Uterus (tissue), 4 donors: ENCODE results near the gene FHL3. TPM values are rescaled to one million over a fixed set of nuclear protein-coding genes. Genes with fewer than 3 reads are reported as not detected.

Experiments
- DNase-seq, 2 donors: peaks; one replicate each; pipeline ENCODE4 v3.0.0-alpha.2; 2019 to 2020
- H3K27ac ChIP-seq, 2 donors: fragments of 200-600 bp; sonication (generic); 1 replicate in 1 of 2; 2 replicates in 1 of 2; pipeline ENCODE4 v1.5.1; 2016 to 2018
- H3K27me3 ChIP-seq, 2 donors: fragments of 200-600 bp; sonication (generic); one replicate each; pipeline ENCODE4 v1.5.1; 2018 to 2019; ENCODE audit warnings: control low read depth in 1 of 2
- H3K36me3 ChIP-seq, 2 donors: fragments of 200-600 bp; sonication (generic); one replicate each; pipeline ENCODE4 v1.5.1; 2019; ENCODE audit warnings: control low read depth in 1 of 2
- H3K4me1 ChIP-seq, 2 donors: fragments of 200-600 bp; sonication (generic); one replicate each; pipeline ENCODE4 v1.5.1; 2018 to 2019; ENCODE audit warnings: control low read depth in 1 of 2
- H3K4me3 ChIP-seq, 2 donors: fragments of 200-600 bp; sonication (generic); 1 replicate in 1 of 2; 2 replicates in 1 of 2; pipeline ENCODE4 v1.5.1; 2018 to 2019; ENCODE audit warnings: mild to moderate bottlenecking in 1 of 2
- H3K9me3 ChIP-seq, 2 donors: fragments of 200-600 bp; sonication (generic); one replicate each; pipeline ENCODE4 v1.5.1; 2019; ENCODE audit warnings: control low read depth in 1 of 2
- POLR2A ChIP-seq, 2 donors: fragments of 450-650 bp; IDR thresholded peaks; one replicate each; pipeline ENCODE4 v1.6.1; 2016; ENCODE audit warnings: antibody characterized with exemption in 2 of 2, mild to moderate bottlenecking in 1 of 2, moderate library complexity in 1 of 2
- intact Hi-C: fragments of 100-400 bp; cut with DNase I; formaldehyde crosslinking; loops from one replicate; pipeline ENCODE4 v1.15.1; 2023; ENCODE audit warnings: low total_unique reads
- total RNA-seq, 4 donors: library from RNA; depleted of rRNA in 3 of 4; stranded (reverse); fragments of >200 nt in 3 of 4; gene quantifications; one replicate each; pipeline versions ENCODE4 v1.1.0 to v1.2.4, GENCODE V29; 2014 to 2023
- TF ChIP-seq, protein P1 (sequence below), 4 experiments: fragments of 200-600 bp in 2 of 4; fragments of 450-650 bp in 2 of 4; sonication (generic) in 2 of 4; IDR thresholded peaks; one replicate each; pipeline ENCODE4 v1.5.1; 2016 to 2019; ENCODE audit warnings: antibody characterized with exemption in 4 of 4, mild to moderate bottlenecking in 2 of 4, moderate library complexity in 1 of 4
- donor health status: DM: yes; HTN: yes; CAD: no.

Gene FHL3
- total RNA-seq, 4 donors from 2014 or later, result 21.0 to 97.5 (median 42.1) TPM

DNA sequence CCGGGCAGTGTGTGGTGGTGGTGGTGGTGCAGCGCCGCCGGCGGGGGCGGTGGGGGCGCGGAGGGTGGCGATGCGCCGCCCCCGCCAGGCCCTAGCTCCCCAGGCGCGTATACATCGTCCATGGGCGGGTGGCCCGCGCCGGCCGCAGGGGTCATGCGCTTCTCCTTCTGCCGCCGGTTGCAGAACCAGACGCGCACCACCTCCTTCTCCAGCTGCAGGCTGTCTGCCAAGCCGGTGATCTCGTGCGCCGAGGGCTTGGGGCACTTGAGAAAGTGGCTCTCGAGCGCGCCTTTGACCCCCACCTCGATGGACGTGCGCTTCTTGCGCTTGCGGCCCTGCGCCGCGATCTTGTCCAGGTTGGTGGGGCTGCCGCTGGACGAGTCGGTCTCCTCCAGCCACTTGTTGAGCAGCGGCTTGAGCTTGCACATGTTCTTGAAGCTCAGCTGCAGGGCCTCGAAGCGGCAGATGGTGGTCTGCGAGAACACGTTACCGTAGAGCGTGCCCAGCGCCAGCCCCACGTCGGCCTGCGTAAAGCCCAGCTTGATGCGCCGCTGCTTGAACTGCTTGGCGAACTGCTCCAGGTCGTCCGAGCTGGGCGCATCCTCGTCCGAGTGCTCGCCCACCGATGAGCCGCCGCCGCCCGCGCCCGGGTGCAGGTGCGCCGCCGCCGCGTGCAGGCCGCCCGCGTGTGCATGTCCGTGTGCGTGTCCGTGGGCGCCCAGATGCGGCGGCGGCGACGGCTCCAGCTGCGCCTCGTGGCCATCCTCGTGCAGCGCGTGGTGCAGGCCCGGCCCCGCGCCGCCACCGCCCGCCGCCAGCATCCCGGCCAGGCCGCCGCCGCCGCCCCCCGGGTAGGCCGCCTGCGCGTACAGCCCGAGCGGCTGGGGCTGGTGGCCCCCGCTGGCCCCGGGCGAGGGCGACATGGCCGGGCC is 40.4 kb upstream of the FHL3 start:
- intact Hi-C loops, result no loop called here

DNA sequence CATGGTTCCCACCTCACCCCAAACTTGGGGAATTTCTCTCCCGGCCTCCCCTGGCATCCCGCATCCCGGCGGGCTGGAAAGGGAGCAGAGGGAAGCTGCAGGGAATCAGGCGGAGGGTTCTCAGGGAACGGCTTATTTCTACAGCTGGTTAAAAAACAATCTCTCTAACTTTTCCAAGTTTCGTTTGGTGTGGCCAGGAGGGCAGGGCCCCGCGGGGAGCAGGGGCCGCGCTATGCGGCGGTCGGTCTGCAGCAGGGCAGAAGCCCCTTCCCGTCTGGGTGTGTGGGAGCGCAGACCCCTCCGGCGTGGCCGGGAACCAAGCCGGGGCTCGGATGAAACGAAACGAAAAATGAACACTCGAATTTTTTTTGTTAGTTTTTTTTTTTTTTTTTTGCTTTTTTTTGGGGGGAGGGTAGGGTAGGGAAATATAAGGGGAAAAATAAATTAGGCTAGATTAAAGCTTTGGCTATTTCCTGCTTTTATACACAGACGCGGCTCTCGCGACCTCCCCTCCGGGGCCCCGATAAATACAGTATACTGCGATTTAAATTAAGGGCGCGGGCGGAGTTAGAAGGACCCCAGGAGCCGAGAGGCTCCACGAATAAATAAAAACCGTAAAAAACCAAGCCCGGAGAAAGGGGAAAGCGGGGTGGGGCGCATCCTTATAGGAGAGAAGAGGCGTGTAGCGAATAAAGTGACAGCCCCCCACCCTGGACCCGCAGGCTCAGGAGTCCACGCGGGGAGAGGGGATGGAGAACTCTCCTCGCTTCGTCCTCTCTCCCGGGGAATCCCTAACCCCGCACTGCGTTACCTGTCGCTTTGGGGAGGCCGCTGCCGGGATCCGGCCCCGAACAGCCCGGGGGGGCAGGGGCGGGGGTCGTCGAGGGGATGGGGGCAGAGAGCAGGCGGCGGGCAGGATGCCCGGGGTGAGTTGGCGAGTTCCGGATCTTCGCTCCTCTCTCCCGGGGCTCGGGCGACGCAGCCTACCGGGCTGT is 39.2 kb upstream of the FHL3 start:
- TF ChIP-seq POLR2A (IDR thresholded peaks at IDR 0.05), result no peak
- TF ChIP-seq, protein P1, sequence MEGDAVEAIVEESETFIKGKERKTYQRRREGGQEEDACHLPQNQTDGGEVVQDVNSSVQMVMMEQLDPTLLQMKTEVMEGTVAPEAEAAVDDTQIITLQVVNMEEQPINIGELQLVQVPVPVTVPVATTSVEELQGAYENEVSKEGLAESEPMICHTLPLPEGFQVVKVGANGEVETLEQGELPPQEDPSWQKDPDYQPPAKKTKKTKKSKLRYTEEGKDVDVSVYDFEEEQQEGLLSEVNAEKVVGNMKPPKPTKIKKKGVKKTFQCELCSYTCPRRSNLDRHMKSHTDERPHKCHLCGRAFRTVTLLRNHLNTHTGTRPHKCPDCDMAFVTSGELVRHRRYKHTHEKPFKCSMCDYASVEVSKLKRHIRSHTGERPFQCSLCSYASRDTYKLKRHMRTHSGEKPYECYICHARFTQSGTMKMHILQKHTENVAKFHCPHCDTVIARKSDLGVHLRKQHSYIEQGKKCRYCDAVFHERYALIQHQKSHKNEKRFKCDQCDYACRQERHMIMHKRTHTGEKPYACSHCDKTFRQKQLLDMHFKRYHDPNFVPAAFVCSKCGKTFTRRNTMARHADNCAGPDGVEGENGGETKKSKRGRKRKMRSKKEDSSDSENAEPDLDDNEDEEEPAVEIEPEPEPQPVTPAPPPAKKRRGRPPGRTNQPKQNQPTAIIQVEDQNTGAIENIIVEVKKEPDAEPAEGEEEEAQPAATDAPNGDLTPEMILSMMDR (IDR thresholded peaks at IDR 0.05), result no peak
- DNase-seq, result no peak
- Histone ChIP-seq H3K9me3 (no peaks in the 10 kb centered on the region), H3K4me1 (peaks cover 0 to 18% of the 10 kb centered on the region in 2 donors), H3K27me3 (peaks cover 34 to 42% of the 10 kb centered on the region in 2 donors), H3K4me3 (no peak overlapping the region), H3K27ac (no peak overlapping the region), H3K36me3 (no peaks in the 10 kb centered on the region)
- intact Hi-C loops, result no loop called here

More for the DNA sequence above, 40.4 kb upstream of the FHL3 start:
- TF ChIP-seq, protein P1 (IDR thresholded peaks at IDR 0.05), result no peak
- no peak for TF ChIP-seq POLR2A (IDR thresholded peaks at IDR 0.05)
- H3K9me3 ChIP-seq, result no peaks in the 10 kb centered on the region
- no peak overlapping the region for H3K27ac ChIP-seq
- peak in 1 of 2 donors; percentile 28 for DNase-seq
- H3K27me3 ChIP-seq, result peaks cover 34 to 42% of the 10 kb centered on the region in 2 donors
- peaks cover 0 to 18% of the 10 kb centered on the region in 2 donors for H3K4me1 ChIP-seq
- no peaks in the 10 kb centered on the region for H3K36me3 ChIP-seq
- H3K4me3 ChIP-seq, result peak overlapping the region in 1 of 2 donors; percentile 43

DNA sequence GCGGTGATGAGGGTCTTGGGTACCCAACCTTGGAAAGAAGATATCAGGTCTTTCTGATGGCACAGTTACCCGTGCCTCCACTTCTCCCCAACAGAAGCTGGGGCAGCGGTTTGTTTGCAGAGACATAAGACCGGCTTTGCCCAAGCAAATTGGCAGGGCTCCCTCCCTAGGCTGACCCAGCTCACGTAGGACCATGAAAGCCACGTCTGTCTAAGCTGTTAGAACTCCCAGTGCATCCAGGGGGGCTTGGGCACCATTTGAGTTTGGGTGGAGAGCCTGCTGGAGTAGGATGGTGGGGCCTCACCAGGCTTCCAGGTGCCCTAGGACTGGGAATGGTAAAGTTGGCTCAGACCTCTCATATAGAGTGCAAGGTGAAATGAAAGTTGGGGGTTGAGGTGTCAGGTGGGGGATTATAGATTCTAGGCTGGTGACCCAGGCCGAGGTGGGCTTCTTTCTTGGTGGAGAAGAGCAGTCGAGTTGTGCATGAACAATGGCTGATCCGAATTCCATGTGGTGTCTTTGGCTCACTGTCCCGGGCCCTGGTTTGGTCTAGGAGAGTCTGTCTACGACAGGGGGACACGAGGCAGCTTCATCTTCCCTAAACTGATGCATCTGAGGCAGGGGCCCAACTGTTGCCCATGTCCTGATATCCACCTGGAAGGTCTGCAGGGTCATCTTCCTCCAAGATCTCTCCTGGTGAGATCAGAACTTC is 37.9 kb upstream of the FHL3 start:
- no peak for TF ChIP-seq POLR2A (IDR thresholded peaks at IDR 0.05)
- TF ChIP-seq, protein P1 (IDR thresholded peaks at IDR 0.05), result no peak
- peaks cover 34 to 42% of the 10 kb centered on the region in 2 donors for H3K27me3 ChIP-seq
- H3K4me3 ChIP-seq, result no peak overlapping the region
- H3K4me1 ChIP-seq, result peaks cover 0 to 18% of the 10 kb centered on the region in 2 donors
- H3K9me3 ChIP-seq, result no peaks in the 10 kb centered on the region
- intact Hi-C loops, result no loop called here
- no peak for DNase-seq
- no peaks in the 10 kb centered on the region for H3K36me3 ChIP-seq
- H3K27ac ChIP-seq, result no peak overlapping the region

DNA sequence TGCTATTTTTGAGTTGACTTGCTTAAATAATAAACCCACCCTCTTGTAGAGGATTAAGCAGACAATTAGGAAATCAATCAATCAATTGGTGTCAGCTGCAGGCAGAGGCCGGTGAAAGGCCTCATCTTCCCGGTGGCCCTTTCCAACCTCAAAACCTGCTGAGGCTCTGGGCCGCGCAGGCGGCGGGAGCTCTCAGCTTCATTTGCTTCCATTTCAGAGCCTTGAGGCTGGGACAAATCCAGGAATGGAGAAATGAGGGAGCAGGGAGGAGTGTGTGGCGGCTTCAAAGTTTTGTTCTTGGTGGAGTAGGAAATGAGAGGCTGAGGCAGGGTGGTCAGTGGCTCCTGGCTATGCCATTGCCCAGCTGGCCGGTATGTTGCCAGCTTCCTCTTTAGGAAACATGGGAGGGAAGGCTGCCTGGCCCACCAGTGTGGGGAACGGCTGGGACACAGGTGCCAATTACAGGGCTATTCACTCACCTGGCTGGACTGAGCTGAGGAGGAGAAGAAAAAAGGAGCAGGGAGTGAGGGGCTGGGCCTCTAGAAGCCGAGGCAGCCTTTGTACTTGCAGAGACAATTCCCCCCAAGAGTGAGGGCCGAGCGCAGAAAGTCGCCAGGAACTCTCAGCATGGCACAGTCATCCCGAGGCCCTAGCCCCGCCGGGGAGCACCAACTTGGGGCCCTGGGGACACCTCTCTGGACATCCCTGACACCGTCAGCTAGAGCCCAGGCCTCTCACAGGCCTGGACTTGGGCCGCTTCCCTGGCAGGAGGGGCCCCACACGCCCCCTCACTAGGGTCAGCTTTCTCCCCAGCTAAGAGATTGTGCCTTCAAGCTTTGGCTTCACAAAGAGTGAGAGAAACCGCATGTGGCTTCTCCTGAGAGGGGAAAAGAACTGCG is 36.9 kb upstream of the FHL3 start:
- DNase-seq, result no peak
- Histone ChIP-seq H3K9me3 (no peaks in the 10 kb centered on the region), H3K27ac (no peak overlapping the region), H3K36me3 (no peaks in the 10 kb centered on the region), H3K4me1 (peaks cover 0 to 18% of the 10 kb centered on the region in 2 donors), H3K27me3 (peaks cover 34 to 42% of the 10 kb centered on the region in 2 donors), H3K4me3 (no peak overlapping the region)
- TF ChIP-seq POLR2A (IDR thresholded peaks at IDR 0.05), result no peak
- TF ChIP-seq, protein P1 (IDR thresholded peaks at IDR 0.05), result no peak
- intact Hi-C loops, result no loop called here
